ENCODE data around the gene MIP. TPM values are rescaled to one million over a fixed set of nuclear protein-coding genes. Genes with fewer than 3 reads are reported as not detected.

MIP gene
- polyA plus RNA-seq, 3 donors, result not detected

DNA sequence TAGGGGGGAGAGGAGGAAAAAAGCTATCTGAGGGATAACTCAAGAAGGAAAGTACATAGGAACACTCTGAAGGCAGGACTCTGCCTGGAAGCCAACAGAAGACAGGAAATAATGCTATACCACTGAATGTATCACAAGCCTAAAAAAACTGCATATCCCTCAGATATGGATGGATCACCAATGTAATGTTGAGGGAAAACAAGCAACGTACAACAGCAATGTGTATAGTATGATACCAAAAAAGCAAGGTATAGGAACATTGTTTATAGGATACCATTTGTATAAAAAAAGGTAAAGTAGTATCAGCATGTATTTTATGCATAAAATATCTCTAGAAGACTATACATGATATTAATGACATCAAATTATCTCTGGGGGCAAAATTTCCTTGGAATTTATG, 30.1 kb upstream of the MIP start:
- Mint-ChIP-seq H3K27me3 (ENCODE audit: low read depth in 3 of 3) (peaks cover 33 to 37% (median 36%) of the 10 kb centered on the region in 3 donors), H3K36me3 (peaks cover 7 to 8% of the 10 kb centered on the region in 2 donors), H3K4me3 (no peak overlapping the region), H3K9me3 (peaks cover 5 to 20% (median 12%) of the 10 kb centered on the region in 7 donors), H3K4me1 (peaks cover 33% of the 10 kb centered on the region), H3K27ac (no peak overlapping the region)
- Histone ChIP-seq H3K4me1 (ENCODE audit: control insufficient read depth in 1 of 2, insufficient read depth in 2 of 2, low read length in 2 of 2) (peaks cover 15 to 20% of the 10 kb centered on the region in 2 donors), H3K36me3 (replicated peaks in 1 of 2; ENCODE audit: control insufficient read depth in 1 of 2, insufficient read depth in 2 of 2, low read length in 2 of 2) (no peaks in the 10 kb centered on the region), H3K4me2 (replicated peaks; ENCODE audit: extremely low read depth, low read length, poor library complexity, severe bottlenecking) (no peak overlapping the region), H3K9ac (ENCODE audit: insufficient read depth, low read length, poor library complexity, severe bottlenecking) (no peak overlapping the region), H4K20me1 (ENCODE audit: insufficient read depth, low read length) (no peaks in the 10 kb centered on the region), H3K27me3 (ENCODE audit: control insufficient read depth in 2 of 2, insufficient read depth in 2 of 2, low read length in 2 of 2) (peaks cover 20 to 28% of the 10 kb centered on the region in 2 donors), H3K9me3 (replicated peaks in 1 of 2; ENCODE audit: control insufficient read depth in 1 of 2, insufficient read depth in 1 of 2, low read length in 2 of 2) (peaks cover 3 to 6% of the 10 kb centered on the region in 2 donors), H3K79me2 (ENCODE audit: insufficient read depth, low read length) (no peaks in the 10 kb centered on the region), H3K4me3 (replicated peaks in 1 of 3; ENCODE audit: low read depth in 2 of 3, low read length in 3 of 3) (no peak overlapping the region), H2AFZ (ENCODE audit: insufficient read depth, low read depth, low read length, poor library complexity, severe bottlenecking) (no peak overlapping the region), H3K27ac (ENCODE audit: low read depth in 1 of 2, low read length in 2 of 2) (no peak overlapping the region)
- TF ChIP-seq, protein P1, sequence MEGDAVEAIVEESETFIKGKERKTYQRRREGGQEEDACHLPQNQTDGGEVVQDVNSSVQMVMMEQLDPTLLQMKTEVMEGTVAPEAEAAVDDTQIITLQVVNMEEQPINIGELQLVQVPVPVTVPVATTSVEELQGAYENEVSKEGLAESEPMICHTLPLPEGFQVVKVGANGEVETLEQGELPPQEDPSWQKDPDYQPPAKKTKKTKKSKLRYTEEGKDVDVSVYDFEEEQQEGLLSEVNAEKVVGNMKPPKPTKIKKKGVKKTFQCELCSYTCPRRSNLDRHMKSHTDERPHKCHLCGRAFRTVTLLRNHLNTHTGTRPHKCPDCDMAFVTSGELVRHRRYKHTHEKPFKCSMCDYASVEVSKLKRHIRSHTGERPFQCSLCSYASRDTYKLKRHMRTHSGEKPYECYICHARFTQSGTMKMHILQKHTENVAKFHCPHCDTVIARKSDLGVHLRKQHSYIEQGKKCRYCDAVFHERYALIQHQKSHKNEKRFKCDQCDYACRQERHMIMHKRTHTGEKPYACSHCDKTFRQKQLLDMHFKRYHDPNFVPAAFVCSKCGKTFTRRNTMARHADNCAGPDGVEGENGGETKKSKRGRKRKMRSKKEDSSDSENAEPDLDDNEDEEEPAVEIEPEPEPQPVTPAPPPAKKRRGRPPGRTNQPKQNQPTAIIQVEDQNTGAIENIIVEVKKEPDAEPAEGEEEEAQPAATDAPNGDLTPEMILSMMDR (IDR thresholded peaks at IDR 0.05), result no peak
- intact Hi-C loops (cut with micrococcal nuclease), result no loop called here
- no peak for DNase-seq
- no CpG with 5 or more reads among the region's 1 CpG for WGBS (ENCODE audit: insufficient coverage)

DNA sequence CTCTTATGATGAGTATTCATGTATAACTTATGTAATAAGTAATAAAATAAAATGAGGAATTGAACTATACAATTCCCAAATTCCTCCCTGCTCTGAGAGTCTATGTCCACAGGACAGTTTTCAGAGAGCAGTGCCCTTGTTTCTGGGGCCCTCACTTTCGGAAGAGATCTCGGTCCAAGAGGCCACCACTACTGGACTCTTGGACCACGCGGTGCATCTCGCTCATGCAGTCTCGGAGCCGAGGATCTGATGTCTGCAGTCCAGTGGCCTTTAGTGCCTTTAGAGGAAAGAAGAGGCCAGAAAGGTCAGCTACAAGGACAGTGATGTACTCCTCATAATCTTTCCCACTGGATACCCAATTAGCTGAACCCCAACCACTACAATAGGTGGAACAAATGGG, 25.2 kb upstream of the MIP start:
- WGBS (ENCODE audit: insufficient coverage), result 94% methylated on average over 7 of the region's 7 CpGs
- Histone ChIP-seq H3K36me3 (replicated peaks in 1 of 2; ENCODE audit: control insufficient read depth in 1 of 2, insufficient read depth in 2 of 2, low read length in 2 of 2) (no peaks in the 10 kb centered on the region), H3K9me3 (replicated peaks in 1 of 2; ENCODE audit: control insufficient read depth in 1 of 2, insufficient read depth in 1 of 2, low read length in 2 of 2) (no peaks in the 10 kb centered on the region), H3K27me3 (ENCODE audit: control insufficient read depth in 2 of 2, insufficient read depth in 2 of 2, low read length in 2 of 2) (no peaks in the 10 kb centered on the region), H4K20me1 (ENCODE audit: insufficient read depth, low read length) (no peaks in the 10 kb centered on the region), H2AFZ (ENCODE audit: insufficient read depth, low read depth, low read length, poor library complexity, severe bottlenecking) (no peak overlapping the region), H3K27ac (ENCODE audit: low read depth in 1 of 2, low read length in 2 of 2) (no peak overlapping the region), H3K4me3 (replicated peaks in 1 of 3; ENCODE audit: low read depth in 2 of 3, low read length in 3 of 3) (no peak overlapping the region), H3K4me2 (replicated peaks; ENCODE audit: extremely low read depth, low read length, poor library complexity, severe bottlenecking) (no peak overlapping the region), H3K4me1 (ENCODE audit: control insufficient read depth in 1 of 2, insufficient read depth in 2 of 2, low read length in 2 of 2) (no peaks in the 10 kb centered on the region), H3K9ac (ENCODE audit: insufficient read depth, low read length, poor library complexity, severe bottlenecking) (no peak overlapping the region), H3K79me2 (ENCODE audit: insufficient read depth, low read length) (no peaks in the 10 kb centered on the region)
- TF ChIP-seq, protein P1 (IDR thresholded peaks at IDR 0.05), result no peak
- Mint-ChIP-seq H3K4me1 (peaks cover 7% of the 10 kb centered on the region), H3K4me3 (no peak overlapping the region), H3K9me3 (peaks cover 0 to 2% (median 0%) of the 10 kb centered on the region in 7 donors), H3K36me3 (peaks cover under 1 to 1% of the 10 kb centered on the region in 2 donors), H3K27ac (no peak overlapping the region), H3K27me3 (ENCODE audit: low read depth in 3 of 3) (peaks cover 0 to 1% (median 1%) of the 10 kb centered on the region in 3 donors)
- intact Hi-C loops (cut with micrococcal nuclease), result no loop called here
- no peak for DNase-seq
